ENCODE measurements around the gene MAP2K2.

GRCh38 chr19:4171676-4172075 lies 47.8 kb upstream of the MAP2K2 start:
- TF ChIP-seq POLR2AphosphoS5 (IDR thresholded peaks at IDR 0.05; ENCODE audit: low read depth, low read length) (no peak), TAF1 (IDR thresholded peaks at IDR 0.05; ENCODE audit: borderline replicate concordance, insufficient read depth, low read length) (no peak)
